Measurements from ENCODE around the gene NR3C2. TPM values are rescaled to one million over a fixed set of nuclear protein-coding genes. Genes with fewer than 3 reads are reported as not detected.

The NR3C2 gene
- total RNA-seq, 1 experiment from 2014 or later: 2.7 TPM

DNA sequence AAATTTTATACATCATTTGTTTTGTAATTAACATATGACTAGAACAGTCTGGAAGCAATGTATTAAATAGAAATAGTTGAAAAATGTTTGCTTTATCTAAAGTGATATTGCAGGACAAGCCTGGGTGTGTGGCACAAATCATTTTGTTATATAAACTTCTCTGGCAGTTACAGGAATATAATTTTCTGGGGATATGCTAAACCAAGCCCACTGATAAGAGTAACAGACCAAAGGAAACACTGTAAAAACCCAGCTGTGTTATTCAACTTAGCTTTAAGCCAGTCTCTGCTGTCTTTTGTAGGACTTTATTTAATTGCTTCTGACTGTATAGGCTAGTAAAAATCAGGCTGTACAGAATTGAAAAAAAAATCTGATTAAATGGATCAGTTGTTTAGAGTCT, 156.2 kb downstream of the NR3C2 start:
- BruUV-seq (replicated peaks): no TSS peak
- H3K27me3 ChIP-seq (ENCODE audit: insufficient read depth, low read length): no peaks in the 10 kb centered on the region
- intact Hi-C loops (cut with micrococcal nuclease): no loop called here

More for the DNA sequence above, 156.2 kb downstream of the NR3C2 start:
- no peaks in the 10 kb centered on the region for H3K4me1 ChIP-seq (ENCODE audit: control insufficient read depth in 1 of 2, insufficient read depth in 2 of 2, low read length in 2 of 2)
- no peaks in the 10 kb centered on the region for H3K36me3 ChIP-seq (ENCODE audit: control insufficient read depth in 1 of 2, insufficient read depth in 2 of 2, low read length in 2 of 2)
- no peak overlapping the region for H3K4me2 ChIP-seq (ENCODE audit: low read length)
- H3K79me2 ChIP-seq (ENCODE audit: insufficient read depth, low read length): no peaks in the 10 kb centered on the region
- POLR2A ChIA-PET: no interaction called here
- no peak overlapping the region for H3K4me3 ChIP-seq (replicated peaks in 1 of 2; ENCODE audit: low read depth in 1 of 2, low read length in 2 of 2)
- H2AFZ ChIP-seq (ENCODE audit: low read depth, low read length, poor library complexity, severe bottlenecking): no peak overlapping the region
- H3K27ac ChIP-seq (ENCODE audit: low read depth, low read length): no peak overlapping the region
- CTCF ChIA-PET: no interaction called here
- no peak for ATAC-seq
- no peak overlapping the region for H3K9ac ChIP-seq (ENCODE audit: low read length)
- DNase-seq (ENCODE audit: low read depth, low spot score): no peak
- TF ChIP-seq SP1 (IDR thresholded peaks at IDR 0.05; ENCODE audit: low read depth) (no peak), ZFX (IDR thresholded peaks at IDR 0.05) (no peak), REST (IDR thresholded peaks at IDR 0.05; ENCODE audit: low read depth) (no peak), ZNF274 (IDR thresholded peaks at IDR 0.05; ENCODE audit: low read depth, low read length) (no peak), CBX3 (IDR thresholded peaks at IDR 0.05; ENCODE audit: low read depth) (no peak), RAD21 (IDR thresholded peaks at IDR 0.05; ENCODE audit: low read depth) (no peak), EZH2phosphoT487 (IDR thresholded peaks at IDR 0.05; ENCODE audit: borderline replicate concordance) (no peak), ATF3 (IDR thresholded peaks at IDR 0.05) (no peak), FOSL1 (IDR thresholded peaks at IDR 0.05; ENCODE audit: low read depth) (no peak), ELF1 (IDR thresholded peaks at IDR 0.05; ENCODE audit: borderline replicate concordance, low read depth) (no peak)
- TF ChIP-seq, protein P1, sequence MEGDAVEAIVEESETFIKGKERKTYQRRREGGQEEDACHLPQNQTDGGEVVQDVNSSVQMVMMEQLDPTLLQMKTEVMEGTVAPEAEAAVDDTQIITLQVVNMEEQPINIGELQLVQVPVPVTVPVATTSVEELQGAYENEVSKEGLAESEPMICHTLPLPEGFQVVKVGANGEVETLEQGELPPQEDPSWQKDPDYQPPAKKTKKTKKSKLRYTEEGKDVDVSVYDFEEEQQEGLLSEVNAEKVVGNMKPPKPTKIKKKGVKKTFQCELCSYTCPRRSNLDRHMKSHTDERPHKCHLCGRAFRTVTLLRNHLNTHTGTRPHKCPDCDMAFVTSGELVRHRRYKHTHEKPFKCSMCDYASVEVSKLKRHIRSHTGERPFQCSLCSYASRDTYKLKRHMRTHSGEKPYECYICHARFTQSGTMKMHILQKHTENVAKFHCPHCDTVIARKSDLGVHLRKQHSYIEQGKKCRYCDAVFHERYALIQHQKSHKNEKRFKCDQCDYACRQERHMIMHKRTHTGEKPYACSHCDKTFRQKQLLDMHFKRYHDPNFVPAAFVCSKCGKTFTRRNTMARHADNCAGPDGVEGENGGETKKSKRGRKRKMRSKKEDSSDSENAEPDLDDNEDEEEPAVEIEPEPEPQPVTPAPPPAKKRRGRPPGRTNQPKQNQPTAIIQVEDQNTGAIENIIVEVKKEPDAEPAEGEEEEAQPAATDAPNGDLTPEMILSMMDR (IDR thresholded peaks at IDR 0.05 in 2 of 3, conservative IDR thresholded peaks at IDR 0.05 in 1 of 3; ENCODE audit: borderline replicate concordance in 1 of 3, insufficient read depth in 1 of 3, low read depth in 2 of 3, low read length in 2 of 3): no peak
- TF ChIP-seq, protein P2, sequence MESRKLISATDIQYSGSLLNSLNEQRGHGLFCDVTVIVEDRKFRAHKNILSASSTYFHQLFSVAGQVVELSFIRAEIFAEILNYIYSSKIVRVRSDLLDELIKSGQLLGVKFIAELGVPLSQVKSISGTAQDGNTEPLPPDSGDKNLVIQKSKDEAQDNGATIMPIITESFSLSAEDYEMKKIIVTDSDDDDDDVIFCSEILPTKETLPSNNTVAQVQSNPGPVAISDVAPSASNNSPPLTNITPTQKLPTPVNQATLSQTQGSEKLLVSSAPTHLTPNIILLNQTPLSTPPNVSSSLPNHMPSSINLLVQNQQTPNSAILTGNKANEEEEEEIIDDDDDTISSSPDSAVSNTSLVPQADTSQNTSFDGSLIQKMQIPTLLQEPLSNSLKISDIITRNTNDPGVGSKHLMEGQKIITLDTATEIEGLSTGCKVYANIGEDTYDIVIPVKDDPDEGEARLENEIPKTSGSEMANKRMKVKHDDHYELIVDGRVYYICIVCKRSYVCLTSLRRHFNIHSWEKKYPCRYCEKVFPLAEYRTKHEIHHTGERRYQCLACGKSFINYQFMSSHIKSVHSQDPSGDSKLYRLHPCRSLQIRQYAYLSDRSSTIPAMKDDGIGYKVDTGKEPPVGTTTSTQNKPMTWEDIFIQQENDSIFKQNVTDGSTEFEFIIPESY (IDR thresholded peaks at IDR 0.05; ENCODE audit: extremely low read depth, insufficient replicate concordance, low read length): no peak
- H4K20me1 ChIP-seq (ENCODE audit: insufficient read depth): no peaks in the 10 kb centered on the region
- RAD21 ChIA-PET (ENCODE audit: low non-redundant PET in 1 of 2, low total read pairs in 2 of 2, uncharacterized antibody in 2 of 2, unreplicated experiment in 2 of 2): no interaction called here
- H3K9me2 ChIP-seq (ENCODE audit: insufficient read depth): no peaks in the 10 kb centered on the region
- H3K9me3 ChIP-seq (ENCODE audit: control insufficient read depth in 1 of 2, insufficient read depth in 1 of 2, low read depth in 1 of 2, low read length in 2 of 2): no peaks in the 10 kb centered on the region
